ENCODE data around the gene MACO1. TPM values are rescaled to one million over a fixed set of nuclear protein-coding genes. Genes with fewer than 3 reads are reported as not detected.
A peak's percentile ranks its signal among the peaks of the same experiment; 100 is the strongest.

Gene MACO1
- total and polyA plus RNA-seq, 2 donors from 2014 or later, result 12.1 to 19.3 TPM

GRCh38 chr1:25543425-25544242 lies 112.9 kb downstream of the MACO1 start, which contains the start of gene LDLRAP1:
TSS of gene LDLRAP1 (plus strand) at chr1:25543606. CDS start at chr1:25543699, 93 bp downstream.
- Histone ChIP-seq H3K9ac (ENCODE audit: low read length in 3 of 3) (peak within 1 kb of the TSS in 2 of 3 donors; percentile 49 to 65), H3K9me3 (ENCODE audit: control insufficient read depth in 2 of 3, insufficient read depth in 1 of 3, low read length in 3 of 3) (no peaks in the 10 kb centered on the region), H3K27me3 (ENCODE audit: control insufficient read depth, insufficient read depth, low read length) (no peaks in the 10 kb centered on the region), H3K4me1 (ENCODE audit: control insufficient read depth in 2 of 3, insufficient read depth in 2 of 3, low read depth in 1 of 3, low read length in 3 of 3) (peaks cover 0 to 17% (median 5%) of the 10 kb centered on the region in 3 donors), H3K36me3 (ENCODE audit: control insufficient read depth in 2 of 3, insufficient read depth in 3 of 3, low read length in 3 of 3) (no peaks in the 10 kb centered on the region), H3K27ac (ENCODE audit: low read depth in 2 of 2, low read length in 2 of 2) (peak within 1 kb of the TSS; percentile 57 to 65), H3K4me3 (ENCODE audit: low read length in 3 of 3) (peak within 1 kb of the TSS in 2 of 3 donors; percentile 63 to 73)
- DNase-seq (peak; percentile 69 to 93 (median 77)), FAIRE-seq (no peak)
- intact Hi-C loops (cut with DNase I), result no loop called here
- no peak for TF ChIP-seq CTCF (IDR thresholded peaks at IDR 0.05; ENCODE audit: borderline replicate concordance, extremely low read depth, insufficient read depth)

- H3K4me3 ChIP-seq (ENCODE audit: low read length in 3 of 3), result peak overlapping the region in 2 of 3 donors; percentile 63 to 73
- H3K36me3 ChIP-seq (ENCODE audit: control insufficient read depth in 2 of 3, insufficient read depth in 3 of 3, low read length in 3 of 3), result no peaks in the 10 kb centered on the region
- H3K27ac ChIP-seq (ENCODE audit: low read depth in 2 of 2, low read length in 2 of 2), result peak overlapping the region in 1 of 2 donors; percentile 47
- intact Hi-C loops (cut with DNase I), result no loop called here
- peaks cover 0 to 23% (median 12%) of the 10 kb centered on the region in 3 donors for H3K4me1 ChIP-seq (ENCODE audit: control insufficient read depth in 2 of 3, insufficient read depth in 2 of 3, low read depth in 1 of 3, low read length in 3 of 3)
- H3K9ac ChIP-seq (ENCODE audit: low read length in 3 of 3), result peak overlapping the region in 2 of 3 donors; percentile 49 to 65
- FAIRE-seq, result no peak
- no peaks in the 10 kb centered on the region for H3K27me3 ChIP-seq (ENCODE audit: control insufficient read depth, insufficient read depth, low read length)
- H3K9me3 ChIP-seq (ENCODE audit: control insufficient read depth in 2 of 3, insufficient read depth in 1 of 3, low read length in 3 of 3), result no peaks in the 10 kb centered on the region
- no peak for TF ChIP-seq CTCF (IDR thresholded peaks at IDR 0.05; ENCODE audit: borderline replicate concordance, extremely low read depth, insufficient read depth)
- DNase-seq, result no peak
Measured at GRCh38 chr1:25544243-25544764, 113.6 kb downstream of the MACO1 start.

DNA sequence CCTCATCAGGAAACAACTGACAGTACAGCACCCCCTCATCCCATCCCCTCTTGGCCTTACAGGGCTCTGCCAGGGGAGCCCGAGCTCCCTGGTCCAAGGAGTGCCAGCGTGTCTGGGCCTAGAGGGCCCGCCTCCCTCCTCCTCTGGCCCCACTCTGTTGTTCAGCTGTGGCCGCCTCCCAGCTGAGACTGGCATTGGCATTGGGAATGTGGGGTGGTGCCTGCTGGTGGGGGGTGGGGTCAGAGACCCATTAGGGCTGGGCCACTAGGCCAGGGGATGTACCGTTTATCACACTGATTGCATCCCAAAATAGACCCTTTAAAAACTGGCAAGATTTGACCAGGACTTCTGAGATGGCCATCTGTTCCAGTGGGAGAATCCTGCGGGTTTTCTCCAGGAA lies 114.1 kb downstream of the MACO1 start:
- no peak for FAIRE-seq

More for the DNA sequence above, 114.1 kb downstream of the MACO1 start:
- DNase-seq, result no peak
- intact Hi-C loops (cut with DNase I), result no loop called here
- H3K4me1 ChIP-seq (ENCODE audit: control insufficient read depth in 2 of 3, insufficient read depth in 2 of 3, low read depth in 1 of 3, low read length in 3 of 3), result peaks cover 0 to 27% (median 17%) of the 10 kb centered on the region in 3 donors
- H3K9ac ChIP-seq (ENCODE audit: low read length in 3 of 3), result peak overlapping the region in 1 of 3 donors; percentile 65
- H3K9me3 ChIP-seq (ENCODE audit: control insufficient read depth in 2 of 3, insufficient read depth in 1 of 3, low read length in 3 of 3), result no peaks in the 10 kb centered on the region
- H3K27me3 ChIP-seq (ENCODE audit: control insufficient read depth, insufficient read depth, low read length), result no peaks in the 10 kb centered on the region
- TF ChIP-seq CTCF (IDR thresholded peaks at IDR 0.05; ENCODE audit: borderline replicate concordance, extremely low read depth, insufficient read depth), result no peak
- no peak overlapping the region for H3K27ac ChIP-seq (ENCODE audit: low read depth in 2 of 2, low read length in 2 of 2)
- H3K36me3 ChIP-seq (ENCODE audit: control insufficient read depth in 2 of 3, insufficient read depth in 3 of 3, low read length in 3 of 3), result no peaks in the 10 kb centered on the region
- peak overlapping the region in 2 of 3 donors; percentile 63 to 73 for H3K4me3 ChIP-seq (ENCODE audit: low read length in 3 of 3)
